Aorta (tissue), 5 donors: ENCODE measurements around the gene FGR. TPM values are rescaled to one million over a fixed set of nuclear protein-coding genes. Genes with fewer than 3 reads are reported as not detected.

Source experiments
- ATAC-seq: fragments of 200-7000 bp; cut with Tn5 transposase; one replicate; pipeline ENCODE4 v1.9.1; 2022; ENCODE audit warnings: moderate library complexity; ENCODE audit not compliant: low FRiP score
- DNase-seq, 2 donors: peaks; one replicate each; pipeline ENCODE4 v3.0.0-alpha.2; 2020
- H3K27ac ChIP-seq, 2 donors: one replicate each; pipeline ENCODE4 v1.5.1; 2013; ENCODE audit warnings: low read length in 2 of 2, mild to moderate bottlenecking in 2 of 2, moderate library complexity in 2 of 2, control low read depth in 1 of 2, inconsistent platforms in 1 of 2, low read depth in 1 of 2
- H3K27me3 ChIP-seq, 2 donors: one replicate each; pipeline ENCODE4 v1.6.1; 2013; ENCODE audit warnings: control low read depth in 1 of 2, low read length in 1 of 2, mild to moderate bottlenecking in 1 of 2, moderate library complexity in 1 of 2; ENCODE audit not compliant: insufficient read depth in 2 of 2, control insufficient read depth in 1 of 2
- H3K36me3 ChIP-seq, 2 donors: one replicate each; pipeline ENCODE4 v1.6.1; 2013; ENCODE audit warnings: control low read depth in 1 of 2, low read length in 1 of 2, mild to moderate bottlenecking in 1 of 2; ENCODE audit not compliant: insufficient read depth in 2 of 2, control insufficient read depth in 1 of 2
- H3K4me1 ChIP-seq, 2 donors: one replicate each; pipeline ENCODE4 v1.6.1; 2013; ENCODE audit warnings: low read length in 2 of 2, control low read depth in 1 of 2, mild to moderate bottlenecking in 1 of 2, moderate library complexity in 1 of 2; ENCODE audit not compliant: insufficient read depth in 2 of 2, control insufficient read depth in 1 of 2
- H3K4me3 ChIP-seq, 2 donors: one replicate each; pipeline ENCODE4 v1.5.1; 2013; ENCODE audit warnings: low read length in 2 of 2, control low read depth in 1 of 2, mild to moderate bottlenecking in 1 of 2
- H3K9me3 ChIP-seq: one replicate; pipeline ENCODE4 v1.6.1; 2013; ENCODE audit warnings: mild to moderate bottlenecking, low read length; ENCODE audit not compliant: control insufficient read depth
- WGBS, 2 donors: extraction: QIAGEN DNeasy Blood & Tissue Kit; methylation state at CpG; one replicate each; pipeline ENCODE4 v1.1.7; 2013; 5-methylcytosine and 5-hydroxymethylcytosine counted together
- intact Hi-C, 2 donors: fragments of 100-400 bp; cut with DNase I; formaldehyde crosslinking; loops; one replicate each; pipeline versions ENCODE4 v1.14.2 to v1.15.0; 2022
- polyA plus RNA-seq, 2 donors: library from polyadenylated mRNA; stranded (reverse); fragments of 200-250 nt; gene quantifications; one replicate each; pipeline ENCODE4 v1.2.3, GENCODE V29; 2013
- total RNA-seq, 2 donors: library from RNA; stranded (reverse); fragmentation: NEBNext Ultra II Directional; extraction: Animal tissue kit (Norgen Biotek cat#: 25700); gene quantifications; one replicate each; pipeline ENCODE4 v1.2.1, GENCODE V29; 2021
- donor health status: healthy with polysubstance abuse.
- donor health status: Bipolar disorder and iron deficiency.
- donor health status: DM: no; HTN: no; CAD: no.
- donor health status: DM: no; HTN: no; CAD: no.
- donor health status: DM: yes; HTN: yes; CAD: no.

The FGR gene
- total and polyA plus RNA-seq, 4 donors: 2.8 to 21.7 (median 12.1) TPM

DNA sequence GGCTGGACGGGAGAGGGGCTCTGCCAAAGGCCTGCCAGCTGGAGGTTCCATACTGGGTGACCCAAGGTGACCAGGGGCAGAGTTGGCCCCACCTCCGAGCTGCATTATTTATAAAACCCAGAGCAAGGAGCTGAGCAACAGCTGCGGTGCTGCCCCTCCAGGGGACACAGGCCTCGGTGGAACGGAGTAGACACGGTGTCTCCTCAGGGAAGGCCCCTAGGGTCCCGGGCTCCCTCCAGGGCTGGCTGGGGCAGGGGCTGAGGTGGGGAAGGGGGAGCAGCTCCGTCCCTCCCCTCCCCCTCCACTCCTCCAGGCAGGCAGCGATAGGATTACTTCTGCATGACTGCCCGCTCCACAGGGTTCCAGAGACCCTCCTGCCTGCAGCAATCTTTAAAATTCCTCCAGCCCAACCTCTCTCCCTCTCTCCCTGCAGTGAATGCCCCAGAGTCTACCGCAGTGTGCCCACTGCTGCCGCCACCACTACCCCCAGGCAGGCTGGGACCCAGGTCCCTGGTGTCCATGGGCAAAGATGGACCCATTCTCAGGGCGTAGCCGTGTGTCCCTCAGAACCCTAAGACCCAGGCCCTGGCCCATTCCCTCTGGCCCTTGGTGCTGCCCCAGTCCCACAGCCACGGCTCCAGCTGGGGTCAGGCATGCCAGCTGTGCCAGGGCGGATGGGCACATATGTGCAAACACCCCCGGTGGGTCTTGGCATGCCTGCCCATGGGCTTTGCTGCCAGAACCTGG lies 41.9 kb downstream of the FGR start:
- intact Hi-C loops: no loop called here
- WGBS, 2 donors: 20 to 24% methylated on average over 17 of the region's 17 CpGs
- no peak overlapping the region for H3K27ac ChIP-seq
- no peaks in the 10 kb centered on the region for H3K27me3 ChIP-seq
- no peak for ATAC-seq
- H3K9me3 ChIP-seq: no peaks in the 10 kb centered on the region
- H3K36me3 ChIP-seq: no peaks in the 10 kb centered on the region
- peaks cover 0 to 3% of the 10 kb centered on the region in 2 donors for H3K4me1 ChIP-seq
- no peak for DNase-seq
- no peak overlapping the region for H3K4me3 ChIP-seq

DNA sequence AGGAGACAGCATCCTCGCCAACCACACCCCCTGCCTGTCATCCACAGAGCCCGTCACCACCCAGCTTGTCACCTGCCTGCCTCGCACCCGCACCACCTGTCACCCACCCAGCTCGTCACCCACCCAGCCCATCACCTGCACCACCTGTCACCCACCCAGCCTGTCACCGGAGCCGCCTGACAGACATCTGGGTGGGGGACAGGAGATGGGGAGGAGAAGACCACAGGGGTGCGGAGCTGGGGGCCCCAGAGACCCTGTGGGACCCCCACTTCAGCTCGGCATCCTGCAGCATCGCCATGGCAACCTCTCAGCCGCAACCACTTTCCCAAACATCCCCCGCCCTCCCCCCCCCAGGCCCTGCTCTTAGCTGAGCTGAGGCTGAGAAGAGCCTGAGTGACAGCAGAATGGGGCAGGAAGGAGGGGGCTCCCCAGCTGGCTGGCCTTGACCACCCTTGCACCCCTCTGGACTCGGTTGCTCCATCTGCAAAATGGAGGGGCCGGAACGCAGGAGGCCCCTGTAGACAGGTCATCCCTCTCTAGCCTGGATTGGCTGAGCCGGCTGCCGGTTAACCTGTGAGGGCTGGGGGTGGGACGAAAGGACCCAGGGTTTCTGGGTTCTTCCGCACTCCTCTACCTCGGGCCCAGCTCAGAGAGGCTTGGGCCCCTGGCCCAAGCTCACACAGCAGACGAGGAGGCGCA lies 42.6 kb downstream of the FGR start:
- no peaks in the 10 kb centered on the region for H3K27me3 ChIP-seq
- H3K27ac ChIP-seq: no peak overlapping the region
- no peak overlapping the region for H3K4me3 ChIP-seq
- intact Hi-C loops: no loop called here
- ATAC-seq (no peak), DNase-seq (no peak)
- peaks cover 0 to 3% of the 10 kb centered on the region in 2 donors for H3K4me1 ChIP-seq
- no peaks in the 10 kb centered on the region for H3K9me3 ChIP-seq
- WGBS, 2 donors: 69 to 74% methylated on average over 19 to 22 of the region's 22 CpGs
- no peaks in the 10 kb centered on the region for H3K36me3 ChIP-seq

DNA sequence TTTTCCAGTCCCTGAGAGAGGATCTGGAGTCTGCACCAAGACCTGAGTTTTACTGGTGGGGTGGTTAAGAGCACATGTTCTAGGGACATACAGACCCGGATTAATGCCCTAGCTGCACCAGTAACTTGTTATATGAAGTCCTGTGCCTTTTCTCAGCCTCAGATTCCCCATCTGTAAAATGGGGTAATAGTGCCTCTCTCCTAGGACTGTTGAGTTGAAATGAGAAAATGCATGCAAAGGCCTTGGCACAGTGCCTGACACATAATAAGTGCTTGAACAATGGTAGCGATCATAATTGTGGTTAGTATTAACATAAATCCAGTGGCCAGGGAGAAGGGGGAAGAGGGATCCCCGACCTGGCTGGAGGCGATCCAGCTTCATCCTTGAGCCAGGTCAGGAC lies 43.4 kb downstream of the FGR start:
- ATAC-seq (no peak), DNase-seq (no peak)
- H3K4me1 ChIP-seq: peaks cover 0 to 3% of the 10 kb centered on the region in 2 donors
- H3K27me3 ChIP-seq: no peaks in the 10 kb centered on the region
- WGBS, 2 donors: 60 to 62% methylated on average over 4 of the region's 4 CpGs
- no peak overlapping the region for H3K4me3 ChIP-seq
- H3K27ac ChIP-seq: no peak overlapping the region
- no peaks in the 10 kb centered on the region for H3K9me3 ChIP-seq
- no peaks in the 10 kb centered on the region for H3K36me3 ChIP-seq
- intact Hi-C loops: no loop called here

DNA sequence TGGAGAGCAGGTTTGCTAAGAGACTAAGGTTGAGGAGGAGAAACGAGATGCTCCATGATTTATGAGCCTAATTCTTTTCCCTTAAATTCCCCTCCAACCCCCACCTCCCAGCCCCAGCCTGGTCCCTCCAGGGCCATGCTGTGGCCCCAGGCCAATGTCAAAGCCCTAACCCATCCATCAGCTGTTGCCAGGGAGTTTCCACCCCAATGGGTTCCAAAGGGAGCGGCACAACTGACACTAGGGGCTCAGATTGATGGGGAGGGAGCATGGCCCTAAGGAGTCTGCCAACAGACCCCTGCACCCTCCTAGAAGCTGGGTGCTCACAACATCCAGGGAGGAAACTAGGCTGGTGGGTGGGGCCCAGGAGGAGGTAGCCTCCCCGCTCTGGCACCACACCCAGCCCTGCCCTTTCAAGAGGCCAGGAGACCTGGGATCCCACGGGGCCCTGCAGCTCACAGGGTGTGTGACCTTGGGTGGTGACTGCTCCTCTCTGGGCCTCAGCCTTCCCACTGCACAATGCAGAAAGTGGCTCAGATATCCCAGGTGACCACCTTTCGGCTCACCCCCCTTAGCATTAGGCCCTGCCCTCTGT lies 44.0 kb downstream of the FGR start:
- no peaks in the 10 kb centered on the region for H3K36me3 ChIP-seq
- ATAC-seq: no peak
- H3K27me3 ChIP-seq: no peaks in the 10 kb centered on the region
- peak overlapping the region in 1 of 2 donors; percentile 25 for H3K27ac ChIP-seq
- peaks cover 0 to 3% of the 10 kb centered on the region in 2 donors for H3K4me1 ChIP-seq
- WGBS, 2 donors: 63 to 64% methylated on average over 5 of the region's 5 CpGs
- no peak for DNase-seq
- no peaks in the 10 kb centered on the region for H3K9me3 ChIP-seq
- intact Hi-C loops: no loop called here
- no peak overlapping the region for H3K4me3 ChIP-seq

DNA sequence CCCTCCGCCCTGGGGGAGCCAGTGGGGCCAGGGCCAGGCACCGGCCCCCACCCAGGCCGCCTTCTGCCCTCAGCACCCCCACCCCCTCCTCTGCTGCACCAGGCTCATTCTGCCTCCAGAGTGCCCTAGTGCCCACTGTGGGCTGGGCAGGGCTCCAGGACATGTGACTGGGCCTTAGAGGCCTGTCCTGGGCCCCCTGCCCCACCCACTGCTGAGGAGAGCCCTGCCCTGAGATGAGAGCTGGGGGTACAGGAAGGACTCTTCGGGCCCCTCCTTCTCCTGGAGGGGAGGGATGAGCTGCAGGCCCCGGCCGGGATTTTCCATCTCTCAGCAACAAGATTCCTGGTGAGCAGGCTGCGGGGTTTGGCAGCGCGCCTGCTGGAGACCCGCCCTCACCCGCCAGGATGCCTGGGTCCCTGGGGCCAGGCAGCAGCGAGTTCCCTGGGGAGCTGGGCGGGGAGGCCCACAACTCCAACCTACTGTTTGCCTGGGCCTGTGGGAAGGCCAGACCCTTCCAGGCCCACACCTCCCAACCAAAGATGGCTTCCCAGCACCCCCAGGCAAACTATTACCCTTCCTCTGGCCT lies 45.1 kb downstream of the FGR start:
- WGBS, 2 donors: 1 to 6% methylated on average over 12 to 13 of the region's 13 CpGs
- H3K27ac ChIP-seq: peak overlapping the region in 1 of 2 donors; percentile 13
- H3K36me3 ChIP-seq: no peaks in the 10 kb centered on the region
- intact Hi-C loops: no loop called here
- no peak overlapping the region for H3K4me3 ChIP-seq
- DNase-seq (peak; percentile 81 to 86), ATAC-seq (peak; percentile 58)
- no peaks in the 10 kb centered on the region for H3K9me3 ChIP-seq
- H3K27me3 ChIP-seq: no peaks in the 10 kb centered on the region
- peaks cover 0 to 3% of the 10 kb centered on the region in 2 donors for H3K4me1 ChIP-seq

DNA sequence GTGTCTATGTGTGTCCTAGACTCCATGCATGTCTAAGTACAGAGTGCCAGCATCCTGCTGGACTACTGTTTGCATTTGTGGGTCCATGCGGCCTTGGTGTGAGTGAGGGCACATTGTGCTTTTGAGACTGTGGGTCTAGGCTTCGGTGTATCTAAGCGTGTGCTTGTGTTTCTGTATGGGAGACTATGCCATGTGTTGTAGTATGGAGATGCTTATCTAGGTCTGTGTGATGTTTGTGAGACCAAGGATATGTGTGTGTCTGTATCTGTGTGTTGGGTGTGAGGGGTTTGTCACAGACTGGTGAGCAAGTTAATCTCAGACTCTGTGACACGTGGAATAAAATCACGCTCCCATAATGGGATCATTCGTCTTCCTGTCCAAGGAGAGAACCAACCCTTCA lies 45.5 kb downstream of the FGR start:
- 25 to 27% methylated on average over 6 of the region's 6 CpGs for WGBS, 2 donors
- peak; percentile 5 for ATAC-seq
- H3K4me1 ChIP-seq: peaks cover 0 to 3% of the 10 kb centered on the region in 2 donors
- H3K36me3 ChIP-seq: no peaks in the 10 kb centered on the region
- H3K27ac ChIP-seq: peak overlapping the region in 1 of 2 donors; percentile 13
- intact Hi-C loops: no loop called here
- DNase-seq: no peak
- no peaks in the 10 kb centered on the region for H3K9me3 ChIP-seq
- no peak overlapping the region for H3K4me3 ChIP-seq
- no peaks in the 10 kb centered on the region for H3K27me3 ChIP-seq

DNA sequence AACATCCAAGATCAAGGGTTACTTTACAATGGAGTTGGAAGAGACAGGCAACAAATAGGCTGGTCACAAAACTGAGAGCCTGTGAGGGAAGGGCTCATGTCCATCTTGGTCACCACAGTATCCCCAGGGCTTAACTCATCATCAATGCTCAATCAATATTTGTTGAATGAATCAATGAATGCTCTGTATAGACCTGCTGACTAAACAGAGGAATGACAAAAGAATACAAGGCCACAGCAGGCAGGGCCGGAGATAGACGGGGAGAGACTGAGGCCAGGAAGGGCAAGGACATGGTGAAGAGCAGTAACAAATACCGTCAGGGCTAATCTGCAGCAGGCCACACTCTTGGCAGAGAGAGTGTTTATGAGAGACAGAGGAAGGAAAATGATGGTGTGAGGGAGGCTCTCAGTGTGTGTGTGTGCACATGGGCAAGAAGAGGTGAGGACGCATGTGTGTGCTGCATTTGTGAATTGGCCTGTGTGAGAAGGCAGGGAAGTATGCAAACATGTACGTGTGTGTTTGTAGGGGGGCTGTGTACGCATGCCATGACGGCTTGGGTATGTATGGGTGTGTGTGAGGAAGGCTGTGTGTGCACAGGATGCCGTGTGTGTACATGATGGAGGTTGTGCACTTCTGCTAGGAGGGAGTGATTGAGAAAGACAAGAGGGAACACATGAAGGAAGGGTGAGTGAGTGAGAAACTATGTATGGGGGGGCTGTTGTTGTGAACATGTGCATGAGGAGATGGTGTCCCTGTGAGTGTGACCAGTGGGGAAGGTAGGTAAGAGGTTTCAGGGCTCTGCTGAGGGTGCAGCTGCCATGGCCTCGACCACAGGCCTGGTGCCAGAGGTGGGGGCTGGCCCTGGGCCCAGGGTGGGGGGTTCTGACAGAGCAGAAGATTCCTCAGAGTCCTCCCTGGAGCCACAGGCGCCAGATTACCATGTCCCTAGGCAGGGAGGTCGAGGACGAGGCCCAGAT lies 46.4 kb downstream of the FGR start:
- intact Hi-C loops: no loop called here
- Histone ChIP-seq H3K27me3 (no peaks in the 10 kb centered on the region), H3K27ac (peak overlapping the region in 1 of 2 donors; percentile 13), H3K36me3 (no peaks in the 10 kb centered on the region), H3K4me1 (peaks cover 0 to 3% of the 10 kb centered on the region in 2 donors), H3K4me3 (no peak overlapping the region), H3K9me3 (no peaks in the 10 kb centered on the region)
- 38 to 41% methylated on average over 12 of the region's 12 CpGs for WGBS, 2 donors
- ATAC-seq: no peak
- DNase-seq: no peak

- Histone ChIP-seq H3K4me3 (no peak overlapping the region), H3K27me3 (no peaks in the 10 kb centered on the region), H3K9me3 (no peaks in the 10 kb centered on the region), H3K36me3 (no peaks in the 10 kb centered on the region), H3K27ac (no peak overlapping the region), H3K4me1 (peaks cover 0 to 6% of the 10 kb centered on the region in 2 donors)
- no peak for ATAC-seq
- intact Hi-C loops: no loop called here
- WGBS, 2 donors: 59 to 67% methylated on average over 3 of the region's 3 CpGs
- DNase-seq: no peak
These were observed 49.3 kb downstream of the FGR start for GRCh38 chr1:27585684-27586083.
